ENCODE measurements around the gene IL1RL2. TPM values are rescaled to one million over a fixed set of nuclear protein-coding genes. Genes with fewer than 3 reads are reported as not detected.

The IL1RL2 gene
- total RNA-seq, 1 experiment from 2014 or later = 0.11 TPM

DNA sequence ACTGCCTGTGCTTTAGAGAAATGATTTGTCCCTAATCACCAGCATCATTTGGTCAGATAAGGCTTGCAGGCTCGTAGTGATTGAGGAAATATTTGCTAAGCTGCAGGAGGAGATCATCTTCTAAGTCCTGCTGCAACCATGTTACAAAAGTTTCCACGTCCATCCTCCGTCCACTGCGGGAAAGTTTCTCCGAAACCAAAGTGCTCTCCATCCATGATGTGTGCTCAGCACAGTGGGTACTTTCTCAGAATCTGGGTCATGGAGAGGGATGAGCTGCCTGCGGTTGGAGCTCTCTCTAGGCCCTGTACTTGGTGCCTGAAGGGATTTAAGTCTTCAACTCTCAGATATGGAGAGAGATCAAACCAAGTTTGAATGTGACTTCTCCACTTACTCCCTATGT lies 39.3 kb downstream of the IL1RL2 start:
- Histone ChIP-seq H3K27ac (ENCODE audit: low read length) (peak overlapping the region; percentile 97), H3F3A (ENCODE audit: low read length, unreplicated experiment) (no peaks in the 10 kb centered on the region), H4K20me1 (ENCODE audit: low read length) (no peaks in the 10 kb centered on the region), H3K27me3 (ENCODE audit: low read length) (no peaks in the 10 kb centered on the region), H3K9me3 (ENCODE audit: low read length) (no peaks in the 10 kb centered on the region), H3K9ac (ENCODE audit: low read length) (peak overlapping the region; percentile 84), H2AFZ (ENCODE audit: low read length) (0 out of 2 replicates have a peak overlapping the region, but pooled peaks have one; percentile 1), H3K4me2 (ENCODE audit: low read length) (no peak overlapping the region), H3K36me3 (ENCODE audit: low read depth, low read length) (no peaks in the 10 kb centered on the region), H3K4me1 (ENCODE audit: insufficient read depth, low read length) (peaks cover 31% of the 10 kb centered on the region), H3K9me2 (replicated peaks; ENCODE audit: low read length) (no peaks in the 10 kb centered on the region), H3K79me2 (ENCODE audit: low read length) (no peaks in the 10 kb centered on the region), H3K4me3 (ENCODE audit: low read length) (no peak overlapping the region)
- TF ChIP-seq EZH2phosphoT487 (IDR thresholded peaks at IDR 0.05; ENCODE audit: borderline replicate concordance, low read length) (no peak), EZH2 (IDR thresholded peaks at IDR 0.05; ENCODE audit: low read length, unreplicated experiment) (no peak)
- TF ChIP-seq, protein P1, sequence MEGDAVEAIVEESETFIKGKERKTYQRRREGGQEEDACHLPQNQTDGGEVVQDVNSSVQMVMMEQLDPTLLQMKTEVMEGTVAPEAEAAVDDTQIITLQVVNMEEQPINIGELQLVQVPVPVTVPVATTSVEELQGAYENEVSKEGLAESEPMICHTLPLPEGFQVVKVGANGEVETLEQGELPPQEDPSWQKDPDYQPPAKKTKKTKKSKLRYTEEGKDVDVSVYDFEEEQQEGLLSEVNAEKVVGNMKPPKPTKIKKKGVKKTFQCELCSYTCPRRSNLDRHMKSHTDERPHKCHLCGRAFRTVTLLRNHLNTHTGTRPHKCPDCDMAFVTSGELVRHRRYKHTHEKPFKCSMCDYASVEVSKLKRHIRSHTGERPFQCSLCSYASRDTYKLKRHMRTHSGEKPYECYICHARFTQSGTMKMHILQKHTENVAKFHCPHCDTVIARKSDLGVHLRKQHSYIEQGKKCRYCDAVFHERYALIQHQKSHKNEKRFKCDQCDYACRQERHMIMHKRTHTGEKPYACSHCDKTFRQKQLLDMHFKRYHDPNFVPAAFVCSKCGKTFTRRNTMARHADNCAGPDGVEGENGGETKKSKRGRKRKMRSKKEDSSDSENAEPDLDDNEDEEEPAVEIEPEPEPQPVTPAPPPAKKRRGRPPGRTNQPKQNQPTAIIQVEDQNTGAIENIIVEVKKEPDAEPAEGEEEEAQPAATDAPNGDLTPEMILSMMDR (conservative IDR thresholded peaks at IDR 0.05; ENCODE audit: low read depth, low read length) = no peak
- DNase-seq (no peak), ATAC-seq (no peak)
- no TSS peak for BruUV-seq (replicated peaks)
- intact Hi-C loops (cut with micrococcal nuclease) = no loop called here
- CTCF ChIA-PET = no interaction called here
- POLR2A ChIA-PET (ENCODE audit: unreplicated experiment) = no interaction called here

DNA sequence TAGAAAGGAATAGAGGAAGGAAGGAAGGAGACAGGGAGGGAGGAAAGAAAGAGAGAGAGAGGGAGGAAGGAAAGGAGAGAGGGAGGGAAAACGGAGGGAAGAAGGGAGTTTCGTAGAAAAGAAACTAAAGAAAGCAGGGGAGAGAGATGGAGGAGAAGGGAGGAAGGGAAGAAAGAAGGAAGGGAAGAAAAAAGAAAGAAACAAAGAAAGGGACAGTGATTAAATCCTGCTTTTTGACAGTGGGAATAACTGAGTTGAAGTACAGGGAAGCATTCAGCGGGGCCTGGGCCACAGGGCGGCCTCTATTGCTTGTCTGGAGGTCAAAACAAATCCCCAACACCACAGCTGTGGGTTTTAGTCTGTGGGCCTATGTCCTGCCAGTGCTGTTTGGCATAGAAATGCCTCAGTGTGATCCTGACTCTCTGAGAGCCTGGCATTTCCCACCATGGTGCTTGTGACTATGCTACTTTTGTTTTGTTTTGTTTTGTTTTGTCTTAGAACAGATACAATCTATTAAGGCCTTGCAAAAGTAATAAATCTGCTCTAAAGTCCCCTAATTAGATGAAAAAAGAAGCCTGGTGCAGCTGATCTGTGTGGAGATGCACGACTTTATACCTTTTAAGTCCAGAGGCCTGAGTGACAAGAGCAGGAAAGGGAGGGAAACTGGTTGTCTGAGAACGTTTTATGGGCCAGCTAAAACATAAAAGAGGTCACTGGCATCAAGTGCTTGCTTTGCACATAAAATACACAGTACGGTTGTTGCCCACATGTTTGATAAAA lies 40.0 kb downstream of the IL1RL2 start:
- Histone ChIP-seq H3K4me3 (ENCODE audit: low read length) (peak overlapping the region; percentile 4; the same call in 1 of the 2 replicates), H3K27me3 (ENCODE audit: low read length) (no peaks in the 10 kb centered on the region), H3K4me1 (ENCODE audit: insufficient read depth, low read length) (peaks cover 35% of the 10 kb centered on the region), H4K20me1 (ENCODE audit: low read length) (no peaks in the 10 kb centered on the region), H3K4me2 (ENCODE audit: low read length) (peak overlapping the region; percentile 61), H3K9me3 (ENCODE audit: low read length) (no peaks in the 10 kb centered on the region), H3K36me3 (ENCODE audit: low read depth, low read length) (no peaks in the 10 kb centered on the region), H3K27ac (ENCODE audit: low read length) (peak overlapping the region; percentile 97), H3K79me2 (ENCODE audit: low read length) (no peaks in the 10 kb centered on the region), H3K9ac (ENCODE audit: low read length) (peak overlapping the region; percentile 84), H3F3A (ENCODE audit: low read length, unreplicated experiment) (no peaks in the 10 kb centered on the region), H2AFZ (ENCODE audit: low read length) (peak overlapping the region; percentile 5; the same call in 1 of the 2 replicates), H3K9me2 (replicated peaks; ENCODE audit: low read length) (no peaks in the 10 kb centered on the region)
- intact Hi-C loops (cut with micrococcal nuclease) = no loop called here
- POLR2A ChIA-PET (ENCODE audit: unreplicated experiment) = interaction anchor here (0.6 kb wide), 1 partner anchor 241 kb away, joined by 3 read pairs; no protein-coding TSS in a partner anchor
- BruUV-seq (replicated peaks) = no TSS peak
- peak; percentile 45 for DNase-seq
- no peak for TF ChIP-seq EZH2phosphoT487 (IDR thresholded peaks at IDR 0.05; ENCODE audit: borderline replicate concordance, low read length)
- TF ChIP-seq, protein P1 (conservative IDR thresholded peaks at IDR 0.05; ENCODE audit: low read depth, low read length) = no peak
- no peak for TF ChIP-seq EZH2 (IDR thresholded peaks at IDR 0.05; ENCODE audit: low read length, unreplicated experiment)
- ATAC-seq = peak; percentile 21
- CTCF ChIA-PET = no interaction called here

All from PC-3 (cell line).